ENCODE measurements around the gene WWTR1. TPM values are rescaled to one million over a fixed set of nuclear protein-coding genes. Genes with fewer than 3 reads are reported as not detected.

WWTR1 gene
- total and polyA plus RNA-seq, 2 experiments from 2014 or later = 54.8 to 69.1 TPM

DNA sequence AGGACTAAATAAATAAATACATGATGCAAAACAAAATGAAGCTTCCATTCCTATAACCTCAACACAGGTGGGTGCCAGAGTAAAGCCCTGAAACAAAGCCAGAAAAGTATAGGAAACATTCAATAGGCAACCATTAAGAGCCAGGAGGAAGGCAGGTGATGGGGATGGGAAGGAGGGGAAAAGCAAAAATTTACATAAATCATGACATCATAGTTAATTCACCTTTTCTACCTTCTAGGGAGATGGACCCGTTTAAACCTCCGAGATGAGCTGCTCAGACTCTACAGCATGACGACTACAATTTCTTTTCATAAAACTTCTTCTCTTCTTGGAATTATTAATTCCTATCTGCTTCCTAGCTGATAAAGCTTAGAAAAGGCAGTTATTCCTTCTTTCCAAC lies 155.4 kb downstream of the WWTR1 start:
- TF ChIP-seq, protein P1, sequence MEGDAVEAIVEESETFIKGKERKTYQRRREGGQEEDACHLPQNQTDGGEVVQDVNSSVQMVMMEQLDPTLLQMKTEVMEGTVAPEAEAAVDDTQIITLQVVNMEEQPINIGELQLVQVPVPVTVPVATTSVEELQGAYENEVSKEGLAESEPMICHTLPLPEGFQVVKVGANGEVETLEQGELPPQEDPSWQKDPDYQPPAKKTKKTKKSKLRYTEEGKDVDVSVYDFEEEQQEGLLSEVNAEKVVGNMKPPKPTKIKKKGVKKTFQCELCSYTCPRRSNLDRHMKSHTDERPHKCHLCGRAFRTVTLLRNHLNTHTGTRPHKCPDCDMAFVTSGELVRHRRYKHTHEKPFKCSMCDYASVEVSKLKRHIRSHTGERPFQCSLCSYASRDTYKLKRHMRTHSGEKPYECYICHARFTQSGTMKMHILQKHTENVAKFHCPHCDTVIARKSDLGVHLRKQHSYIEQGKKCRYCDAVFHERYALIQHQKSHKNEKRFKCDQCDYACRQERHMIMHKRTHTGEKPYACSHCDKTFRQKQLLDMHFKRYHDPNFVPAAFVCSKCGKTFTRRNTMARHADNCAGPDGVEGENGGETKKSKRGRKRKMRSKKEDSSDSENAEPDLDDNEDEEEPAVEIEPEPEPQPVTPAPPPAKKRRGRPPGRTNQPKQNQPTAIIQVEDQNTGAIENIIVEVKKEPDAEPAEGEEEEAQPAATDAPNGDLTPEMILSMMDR (IDR thresholded peaks at IDR 0.05; ENCODE audit: low read depth, low read length) = no peak
- H3K27me3 ChIP-seq = no peaks in the 10 kb centered on the region
- DNase-seq (ENCODE audit: low read depth in 1 of 2, low spot score in 1 of 2) = no peak
- H3K27ac ChIP-seq = no peak overlapping the region
- no peaks in the 10 kb centered on the region for H3K36me3 ChIP-seq
- H3K9me3 ChIP-seq (ENCODE audit: low read depth) = no peaks in the 10 kb centered on the region
- no peak overlapping the region for H3K4me3 ChIP-seq
- H3K4me1 ChIP-seq (ENCODE audit: low read depth) = no peaks in the 10 kb centered on the region

DNA sequence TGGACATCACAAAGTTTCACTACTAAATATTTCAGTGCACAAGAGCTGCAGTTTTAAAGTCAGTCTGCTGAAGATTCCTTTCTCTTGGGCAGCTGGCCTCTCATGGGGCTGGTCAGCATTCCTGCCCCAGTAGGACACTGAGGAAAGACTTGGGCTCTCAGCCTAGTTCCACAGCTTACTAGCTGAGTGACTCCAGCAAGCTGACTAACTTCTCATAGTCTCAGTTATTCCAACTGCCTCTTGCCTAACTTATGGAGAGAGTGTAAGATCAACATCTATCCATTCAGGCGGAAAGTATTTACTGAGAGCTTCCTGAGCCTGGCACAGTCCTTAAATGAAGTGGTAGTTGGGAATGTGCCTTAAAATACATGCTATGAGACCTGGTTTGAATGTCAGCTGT lies 156.3 kb downstream of the WWTR1 start:
- H3K4me1 ChIP-seq (ENCODE audit: low read depth) = no peaks in the 10 kb centered on the region
- DNase-seq (ENCODE audit: low read depth in 1 of 2, low spot score in 1 of 2) = peak in 1 of 2 donors; percentile 50
- no peaks in the 10 kb centered on the region for H3K36me3 ChIP-seq
- TF ChIP-seq, protein P1 (IDR thresholded peaks at IDR 0.05; ENCODE audit: low read depth, low read length) = no peak
- no peak overlapping the region for H3K4me3 ChIP-seq
- no peak overlapping the region for H3K27ac ChIP-seq
- no peaks in the 10 kb centered on the region for H3K27me3 ChIP-seq
- H3K9me3 ChIP-seq (ENCODE audit: low read depth) = no peaks in the 10 kb centered on the region

DNA sequence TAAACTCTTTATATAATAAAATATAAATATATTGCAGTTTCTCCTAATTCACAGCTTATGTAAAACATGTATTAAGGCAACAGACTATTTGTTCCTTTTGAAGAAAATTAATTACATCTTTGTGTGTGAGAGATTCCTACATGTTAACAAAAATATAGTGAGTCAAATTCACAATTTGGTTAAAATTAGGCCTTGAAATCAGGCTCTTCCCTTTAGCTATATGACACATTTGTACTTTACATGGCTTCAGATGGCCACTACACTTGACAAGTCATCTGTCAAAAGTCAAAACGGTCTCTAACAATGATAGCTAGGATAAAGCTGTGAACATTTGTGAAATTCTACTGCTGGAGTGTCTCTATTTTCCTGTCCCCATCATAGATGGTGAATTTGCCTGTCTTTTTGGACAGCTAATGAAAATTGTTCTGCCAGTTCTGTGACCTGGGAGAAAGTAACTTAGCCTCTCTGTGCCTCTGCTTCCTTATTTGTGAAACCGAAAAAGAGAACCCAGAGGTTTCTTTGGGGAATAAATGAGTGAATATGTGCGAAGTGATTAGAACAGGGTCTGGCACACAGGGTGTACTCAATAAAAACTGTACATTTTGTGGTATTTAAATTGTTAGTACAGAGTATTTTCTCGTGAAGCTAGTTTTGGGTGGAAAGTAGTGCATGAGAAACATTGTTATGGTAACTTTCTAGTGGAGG lies 159.7 kb downstream of the WWTR1 start:
- H3K27ac ChIP-seq = no peak overlapping the region
- TF ChIP-seq, protein P1 (IDR thresholded peaks at IDR 0.05; ENCODE audit: low read depth, low read length) = no peak
- no peaks in the 10 kb centered on the region for H3K4me1 ChIP-seq (ENCODE audit: low read depth)
- no peaks in the 10 kb centered on the region for H3K36me3 ChIP-seq
- no peak for DNase-seq (ENCODE audit: low read depth in 1 of 2, low spot score in 1 of 2)
- no peaks in the 10 kb centered on the region for H3K9me3 ChIP-seq (ENCODE audit: low read depth)
- no peak overlapping the region for H3K4me3 ChIP-seq
- H3K27me3 ChIP-seq = no peaks in the 10 kb centered on the region

DNA sequence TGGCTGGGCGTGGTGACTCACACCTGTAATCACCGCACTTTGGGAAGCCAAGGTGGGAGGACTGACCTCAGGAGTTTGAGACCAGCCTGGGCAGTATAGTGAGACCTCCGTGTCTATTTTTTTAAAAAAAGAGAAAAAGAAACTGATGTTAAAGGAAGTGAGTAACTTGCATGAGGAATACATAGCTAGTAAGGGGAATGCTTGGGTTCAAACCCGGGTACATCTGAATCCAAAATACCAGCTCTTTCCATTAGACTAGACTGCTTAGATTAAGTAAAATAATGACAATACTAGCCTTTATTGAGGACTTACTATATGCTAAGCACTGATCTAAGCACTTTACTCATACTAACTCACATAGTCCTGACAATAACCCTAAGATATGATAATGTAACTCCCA lies 160.9 kb downstream of the WWTR1 start:
- Histone ChIP-seq H3K27ac (no peak overlapping the region), H3K27me3 (no peaks in the 10 kb centered on the region), H3K4me3 (no peak overlapping the region), H3K4me1 (ENCODE audit: low read depth) (no peaks in the 10 kb centered on the region), H3K9me3 (ENCODE audit: low read depth) (no peaks in the 10 kb centered on the region), H3K36me3 (no peaks in the 10 kb centered on the region)
- TF ChIP-seq, protein P1 (IDR thresholded peaks at IDR 0.05; ENCODE audit: low read depth, low read length) = no peak
- no peak for DNase-seq (ENCODE audit: low read depth in 1 of 2, low spot score in 1 of 2)

DNA sequence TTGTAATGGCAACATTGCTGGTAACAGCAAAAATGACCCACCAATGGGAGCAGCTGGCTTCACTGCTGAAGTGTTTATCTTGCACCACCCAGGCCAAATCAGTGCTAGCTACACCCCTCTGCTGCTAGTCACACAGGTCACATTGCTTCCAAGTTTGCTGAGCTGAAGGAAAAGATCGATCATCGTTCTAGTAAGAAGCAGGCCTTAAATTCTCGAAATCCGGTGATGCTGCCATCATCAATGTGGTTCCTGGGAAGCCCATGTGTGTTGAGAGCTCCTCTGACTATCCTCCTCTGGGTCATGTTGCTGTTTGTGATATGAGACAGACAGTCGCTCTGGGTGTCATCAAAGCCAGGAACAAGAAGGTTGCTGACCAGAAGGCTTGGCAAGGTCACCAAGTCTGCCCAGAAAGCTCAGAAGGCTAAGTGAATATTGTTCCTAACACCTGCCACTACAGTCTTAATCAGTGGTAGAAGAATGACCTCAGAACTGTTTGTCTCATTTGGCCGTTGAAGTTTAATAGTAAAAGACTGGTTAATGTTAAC lies 162.2 kb downstream of the WWTR1 start:
- Histone ChIP-seq H3K27ac (no peak overlapping the region), H3K9me3 (ENCODE audit: low read depth) (no peaks in the 10 kb centered on the region), H3K27me3 (no peaks in the 10 kb centered on the region), H3K4me3 (no peak overlapping the region), H3K4me1 (ENCODE audit: low read depth) (no peaks in the 10 kb centered on the region), H3K36me3 (no peaks in the 10 kb centered on the region)
- DNase-seq (ENCODE audit: low read depth in 1 of 2, low spot score in 1 of 2) = no peak
- TF ChIP-seq, protein P1 (IDR thresholded peaks at IDR 0.05; ENCODE audit: low read depth, low read length) = no peak

Data from cardiac muscle cell (in vitro differentiated cells and primary cell).